Progenitor cell of endocrine pancreas (in vitro differentiated cells): Measurements from ENCODE around the gene ABR. TPM values are rescaled to one million over a fixed set of nuclear protein-coding genes. Genes with fewer than 3 reads are reported as not detected.

ENCODE experiments used
- DNase-seq: peaks from one replicate; pipeline ENCODE4 v3.0.0; 2021; ENCODE audit warnings: low spot score; ENCODE audit not compliant: unreplicated experiment
- H3K27ac Mint-ChIP-seq: 2 replicates; pipeline ENCODE4 v1.8.0; 2021; ENCODE audit warnings: mild to moderate bottlenecking, moderate library complexity, mixed read lengths
- H3K27me3 Mint-ChIP-seq: 2 replicates; pipeline ENCODE4 v1.8.0; 2021; ENCODE audit warnings: mixed read lengths
- H3K36me3 Mint-ChIP-seq: 2 replicates; pipeline ENCODE4 v1.8.0; 2022; ENCODE audit warnings: mixed read lengths; ENCODE audit not compliant: insufficient read depth
- H3K4me1 Mint-ChIP-seq: 2 replicates; pipeline ENCODE4 v1.8.0; 2021; ENCODE audit warnings: low read depth, mixed read lengths
- H3K4me3 Mint-ChIP-seq: 2 replicates; pipeline ENCODE4 v1.8.0; 2021; ENCODE audit warnings: low read depth, mild to moderate bottlenecking, moderate library complexity, mixed read lengths
- H3K9me3 Mint-ChIP-seq: 2 replicates; pipeline ENCODE4 v1.8.0; 2021; ENCODE audit warnings: low read depth, mixed read lengths
- total RNA-seq: library from RNA; stranded (reverse); gene quantifications from 2 replicates; pipeline ENCODE4 v1.2.1, GENCODE V29; 2021
- TF ChIP-seq, protein P1 (sequence below): fragments of 200-600 bp; sonication (generic); IDR thresholded peaks from one replicate; pipeline ENCODE4 v1.5.0; 2021; ENCODE audit warnings: antibody characterized with exemption, mild to moderate bottlenecking; ENCODE audit not compliant: unreplicated experiment

The ABR gene
- total RNA-seq, 1 donor from 2014 or later = 61.0 TPM

DNA sequence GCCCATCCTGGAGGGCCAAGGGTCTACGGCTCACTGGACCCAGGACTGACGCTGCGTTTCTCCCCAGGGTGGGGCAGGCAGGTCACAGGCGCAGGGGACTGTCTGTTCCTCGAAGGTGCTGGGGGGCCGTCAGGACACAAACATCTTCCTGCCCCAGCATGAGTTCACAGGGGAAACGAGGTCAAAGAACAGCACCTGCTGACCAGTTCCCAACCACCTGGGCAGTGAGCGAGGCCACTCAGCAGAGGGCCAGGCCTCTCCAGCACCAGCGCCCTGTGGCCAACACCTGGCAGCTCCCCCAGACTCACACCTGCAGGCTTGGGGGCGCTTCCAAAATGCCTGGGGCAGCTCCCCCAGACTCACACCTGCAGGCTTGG lies 153.2 kb downstream of the ABR start:
- H3K4me3 Mint-ChIP-seq = no peak overlapping the region
- H3K36me3 Mint-ChIP-seq = peaks cover 3% of the 10 kb centered on the region
- TF ChIP-seq, protein P1, sequence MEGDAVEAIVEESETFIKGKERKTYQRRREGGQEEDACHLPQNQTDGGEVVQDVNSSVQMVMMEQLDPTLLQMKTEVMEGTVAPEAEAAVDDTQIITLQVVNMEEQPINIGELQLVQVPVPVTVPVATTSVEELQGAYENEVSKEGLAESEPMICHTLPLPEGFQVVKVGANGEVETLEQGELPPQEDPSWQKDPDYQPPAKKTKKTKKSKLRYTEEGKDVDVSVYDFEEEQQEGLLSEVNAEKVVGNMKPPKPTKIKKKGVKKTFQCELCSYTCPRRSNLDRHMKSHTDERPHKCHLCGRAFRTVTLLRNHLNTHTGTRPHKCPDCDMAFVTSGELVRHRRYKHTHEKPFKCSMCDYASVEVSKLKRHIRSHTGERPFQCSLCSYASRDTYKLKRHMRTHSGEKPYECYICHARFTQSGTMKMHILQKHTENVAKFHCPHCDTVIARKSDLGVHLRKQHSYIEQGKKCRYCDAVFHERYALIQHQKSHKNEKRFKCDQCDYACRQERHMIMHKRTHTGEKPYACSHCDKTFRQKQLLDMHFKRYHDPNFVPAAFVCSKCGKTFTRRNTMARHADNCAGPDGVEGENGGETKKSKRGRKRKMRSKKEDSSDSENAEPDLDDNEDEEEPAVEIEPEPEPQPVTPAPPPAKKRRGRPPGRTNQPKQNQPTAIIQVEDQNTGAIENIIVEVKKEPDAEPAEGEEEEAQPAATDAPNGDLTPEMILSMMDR = no peak
- H3K27ac Mint-ChIP-seq = no peak overlapping the region
- H3K9me3 Mint-ChIP-seq = no peaks in the 10 kb centered on the region
- no peak for DNase-seq
- no peaks in the 10 kb centered on the region for H3K27me3 Mint-ChIP-seq
- no peaks in the 10 kb centered on the region for H3K4me1 Mint-ChIP-seq

DNA sequence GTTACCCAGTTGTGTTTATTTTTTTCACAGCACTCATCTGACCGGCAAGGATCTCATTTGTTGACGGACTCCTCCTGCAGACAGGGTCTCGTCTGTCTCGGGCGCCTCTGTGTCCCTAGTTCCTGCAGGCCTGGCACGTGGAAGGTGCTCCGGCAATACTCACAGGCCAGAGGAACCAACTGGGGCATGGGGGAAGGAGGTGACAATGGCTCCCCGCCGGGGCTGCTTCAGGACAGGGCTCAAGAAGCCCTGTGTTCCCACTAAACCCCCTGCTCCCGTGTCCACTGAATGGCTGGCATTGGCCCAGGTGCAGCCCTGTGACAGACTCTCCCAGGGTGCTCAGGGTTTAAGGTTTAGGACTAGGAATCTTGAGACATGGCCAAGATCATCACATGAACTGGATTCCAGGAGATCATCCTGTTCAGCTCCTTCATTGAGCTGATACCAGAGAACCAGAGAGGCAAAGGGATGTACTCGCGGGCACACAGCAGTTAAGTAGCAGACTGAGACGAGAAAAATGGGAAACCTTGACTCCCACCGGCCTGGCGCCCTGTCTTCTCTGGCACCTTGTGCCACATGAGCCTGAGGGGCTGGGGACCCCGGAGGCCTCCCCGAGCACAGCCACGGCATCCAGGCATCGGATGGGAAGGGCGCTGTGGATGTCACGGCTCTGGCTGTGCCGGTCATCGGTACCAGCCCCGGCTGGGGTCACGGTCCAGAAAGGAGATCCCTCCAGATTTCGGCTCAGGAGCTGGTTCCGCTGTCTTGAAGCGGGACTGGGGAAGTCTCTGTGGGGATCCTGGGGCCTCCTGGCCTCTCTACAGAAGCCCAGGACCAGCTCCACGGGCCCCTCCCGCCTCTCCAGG lies 153.8 kb downstream of the ABR start:
- no peak for DNase-seq
- no peaks in the 10 kb centered on the region for H3K9me3 Mint-ChIP-seq
- no peak overlapping the region for H3K4me3 Mint-ChIP-seq
- TF ChIP-seq, protein P1 = no peak
- no peaks in the 10 kb centered on the region for H3K4me1 Mint-ChIP-seq
- no peaks in the 10 kb centered on the region for H3K27me3 Mint-ChIP-seq
- no peak overlapping the region for H3K27ac Mint-ChIP-seq
- H3K36me3 Mint-ChIP-seq = peaks cover 3% of the 10 kb centered on the region

DNA sequence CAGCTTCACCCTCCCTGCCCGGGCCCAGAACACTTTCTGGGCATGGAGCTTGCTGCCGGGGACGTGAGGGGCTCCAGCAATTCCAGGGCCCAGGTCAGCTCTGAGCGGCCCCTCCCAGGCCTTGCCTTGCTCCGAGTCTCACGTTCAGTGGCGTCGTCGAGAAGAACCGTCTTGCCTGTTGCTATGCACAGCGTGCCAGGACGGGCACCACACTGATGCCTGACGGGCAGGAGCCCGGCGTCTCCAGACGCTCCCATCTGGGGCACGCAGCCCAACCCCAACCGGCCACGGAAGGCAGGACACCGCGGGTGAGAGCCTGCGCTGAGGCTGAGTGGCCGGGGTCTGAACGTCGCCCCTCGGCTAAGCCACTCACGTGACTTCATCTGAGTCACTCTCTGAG lies 155.7 kb downstream of the ABR start:
- DNase-seq = no peak
- no peak overlapping the region for H3K4me3 Mint-ChIP-seq
- TF ChIP-seq, protein P1 = no peak
- peaks cover 3% of the 10 kb centered on the region for H3K36me3 Mint-ChIP-seq
- H3K27ac Mint-ChIP-seq = no peak overlapping the region
- H3K4me1 Mint-ChIP-seq = no peaks in the 10 kb centered on the region
- H3K27me3 Mint-ChIP-seq = no peaks in the 10 kb centered on the region
- no peaks in the 10 kb centered on the region for H3K9me3 Mint-ChIP-seq

DNA sequence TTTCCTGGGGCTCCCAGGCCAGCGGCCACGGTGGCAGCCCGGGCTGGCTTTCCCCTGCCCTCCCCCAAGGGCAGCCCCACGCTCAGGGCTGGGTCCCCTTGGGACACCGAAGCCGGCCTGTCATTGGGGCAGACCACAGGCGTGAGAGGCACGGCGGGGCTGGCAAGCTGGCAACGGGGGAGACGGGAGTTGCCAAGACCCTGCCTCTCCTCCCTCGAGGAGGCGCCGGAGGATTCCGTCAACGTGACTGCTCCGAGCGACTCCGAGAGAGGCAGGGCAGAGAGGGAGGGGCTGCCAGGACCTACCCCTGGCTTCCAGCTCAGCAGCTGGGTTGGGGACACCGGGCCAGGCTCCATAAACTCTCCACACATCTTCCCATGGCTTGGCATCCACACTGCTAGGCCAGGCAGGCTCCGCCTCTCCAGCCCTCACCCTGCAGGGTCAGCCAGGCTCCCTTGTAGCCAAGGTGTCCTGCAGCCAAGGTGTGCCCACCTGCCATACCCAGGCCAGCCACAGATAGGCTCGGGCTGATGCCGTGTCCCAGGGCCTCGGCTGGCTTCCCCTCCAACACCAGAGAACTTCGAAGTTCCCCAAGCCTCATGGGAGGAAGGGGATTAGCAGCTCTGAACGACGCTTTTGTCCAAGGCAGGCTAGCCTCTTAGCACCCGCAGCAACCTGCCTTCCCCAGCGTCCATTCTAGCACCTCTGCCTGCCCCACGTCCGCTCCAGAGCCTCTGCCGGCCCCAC lies 157.3 kb downstream of the ABR start:
- TF ChIP-seq, protein P1 = no peak
- Mint-ChIP-seq H3K4me3 (no peak overlapping the region), H3K4me1 (no peaks in the 10 kb centered on the region), H3K27ac (no peak overlapping the region), H3K9me3 (no peaks in the 10 kb centered on the region), H3K27me3 (no peaks in the 10 kb centered on the region), H3K36me3 (peaks cover 3% of the 10 kb centered on the region)
- no peak for DNase-seq

DNA sequence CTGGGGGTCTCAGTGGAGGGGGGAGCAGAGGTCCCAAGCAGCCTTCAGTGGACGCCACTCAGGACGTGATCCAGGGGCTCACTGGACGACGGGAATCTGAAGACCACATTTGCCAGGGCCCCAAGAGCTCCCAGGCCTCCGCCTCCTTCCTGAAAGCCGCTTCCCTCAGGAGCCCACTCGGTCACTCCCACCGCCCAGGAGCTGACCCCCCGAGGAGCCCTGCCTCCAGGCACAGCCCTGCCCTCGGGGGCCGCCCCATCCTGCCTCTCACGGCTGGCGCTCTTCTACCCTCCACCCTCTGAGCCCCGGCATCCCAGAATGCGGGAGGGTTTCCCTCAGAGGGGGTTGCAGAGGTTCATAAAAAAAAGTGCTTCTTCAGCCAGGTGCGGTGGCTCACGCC lies 158.6 kb downstream of the ABR start:
- H3K4me1 Mint-ChIP-seq = no peaks in the 10 kb centered on the region
- H3K27me3 Mint-ChIP-seq = no peaks in the 10 kb centered on the region
- TF ChIP-seq, protein P1 = no peak
- H3K36me3 Mint-ChIP-seq = peaks cover 3% of the 10 kb centered on the region
- H3K4me3 Mint-ChIP-seq = no peak overlapping the region
- no peaks in the 10 kb centered on the region for H3K9me3 Mint-ChIP-seq
- no peak overlapping the region for H3K27ac Mint-ChIP-seq
- DNase-seq = no peak
